Ramos (cell line): Measurements from ENCODE around the gene COX8A.
"Not testable (repeated sequence)": the region's sequence is repeated elsewhere in the genome, so short reads cannot be mapped to it uniquely, and the experiment has no call there.

Source experiments
- in situ Hi-C: fragments of 300-500 bp; cut with MboI; formaldehyde crosslinking; loops from one replicate; pipeline ENCODE4 v1.14.3; 2022; ENCODE audit warnings: low sequenced_read_pairs; ENCODE audit not compliant: unreplicated experiment

The COX8A gene, protein sequence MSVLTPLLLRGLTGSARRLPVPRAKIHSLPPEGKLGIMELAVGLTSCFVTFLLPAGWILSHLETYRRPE

GRCh38 chr11:63974259-63975143, at the start of gene COX8A:
Gene COX8A (plus strand): TSS chr11:63974620. CDS start chr11:63974681, 61 bp downstream.
- in situ Hi-C loops, result no loop called here

DNA sequence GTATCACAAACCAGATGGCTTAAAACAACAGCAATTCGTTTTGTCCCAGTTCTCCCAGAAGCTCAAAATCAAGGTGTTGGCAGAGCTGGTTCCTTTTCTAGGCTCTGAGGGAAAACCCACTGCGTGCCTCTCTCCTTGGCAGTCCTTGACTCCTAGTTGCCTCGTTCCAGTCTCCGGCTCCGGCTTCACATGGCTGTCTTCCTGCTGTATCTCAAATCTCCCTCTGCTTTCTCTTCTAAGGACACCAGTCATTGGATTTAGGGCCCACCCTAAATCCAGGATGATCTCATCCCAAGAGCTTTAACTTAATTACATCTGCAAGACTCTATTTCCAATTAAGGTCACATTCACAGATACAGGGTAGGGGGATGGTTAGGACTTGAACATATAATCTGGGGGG, 44.8 kb upstream of the COX8A start:
- in situ Hi-C loops, result no loop called here

GRCh38 chr11:63931045-63931444, 43.4 kb upstream of the COX8A start:
- in situ Hi-C loops, result no loop called here

- in situ Hi-C loops, result no loop called here
Measured at GRCh38 chr11:63931876-63932275, 42.5 kb upstream of the COX8A start.

- in situ Hi-C loops, result no loop called here
Measured at GRCh38 chr11:63933459-63933858, 41.0 kb upstream of the COX8A start.

- in situ Hi-C loops, result no loop called here
Measured at GRCh38 chr11:63937713-63938478, 36.5 kb upstream of the COX8A start.

DNA sequence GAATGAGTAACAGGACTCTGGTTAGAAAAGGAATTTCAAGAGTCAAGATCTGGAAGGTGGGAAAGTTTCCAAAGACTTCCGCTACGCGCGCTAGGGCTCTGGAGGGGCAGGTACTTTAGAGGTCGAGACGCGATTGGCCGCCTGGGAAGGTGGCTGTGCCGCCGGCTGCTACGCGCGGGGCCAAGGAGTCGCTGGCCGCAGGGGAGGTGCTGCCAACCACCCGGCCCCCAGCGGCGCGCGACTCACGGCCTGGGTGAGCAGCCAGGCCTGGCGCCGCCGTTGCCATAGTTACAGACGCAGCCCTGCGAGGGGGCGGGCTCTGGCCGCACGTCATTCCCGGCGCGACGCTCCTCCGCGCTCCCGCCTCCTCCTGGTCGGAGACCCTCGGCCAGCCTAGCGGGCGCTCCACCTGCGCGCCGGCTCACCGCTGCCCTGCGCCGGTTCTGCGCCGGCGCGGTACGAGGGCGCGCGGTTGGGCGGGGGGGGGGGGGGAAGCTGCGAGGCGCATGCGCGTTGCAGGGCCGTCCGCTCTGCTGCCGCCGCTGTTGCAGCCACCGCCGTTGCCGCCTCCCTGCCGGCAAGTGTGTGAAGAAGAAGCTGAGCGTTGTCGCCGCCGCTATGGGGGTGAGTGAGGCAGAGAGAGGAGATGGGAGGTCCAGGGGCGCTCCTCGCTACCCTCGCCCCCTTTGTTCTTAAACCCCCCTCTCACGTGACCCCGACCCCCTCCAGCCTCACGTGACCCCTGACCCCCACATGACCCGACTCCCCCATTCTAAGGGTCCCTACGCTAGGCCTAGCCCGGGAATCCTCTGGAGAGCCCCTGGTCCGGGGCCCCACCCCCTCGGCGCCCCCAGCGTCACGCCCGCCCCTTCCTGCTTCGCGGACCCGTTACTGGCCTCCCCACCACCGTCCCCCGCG, 35.7 kb upstream of the COX8A start, which contains the start of gene NAA40:
Gene NAA40, plus strand, starts transcription at position 524 of the 918 bp plus-strand sequence. Its CDS starts 95 bp downstream, at position 619.
- in situ Hi-C loops, result no loop called here

GRCh38 chr11:63939397-63939891, 35.0 kb upstream of the COX8A start:
- in situ Hi-C loops, result no loop called here

DNA sequence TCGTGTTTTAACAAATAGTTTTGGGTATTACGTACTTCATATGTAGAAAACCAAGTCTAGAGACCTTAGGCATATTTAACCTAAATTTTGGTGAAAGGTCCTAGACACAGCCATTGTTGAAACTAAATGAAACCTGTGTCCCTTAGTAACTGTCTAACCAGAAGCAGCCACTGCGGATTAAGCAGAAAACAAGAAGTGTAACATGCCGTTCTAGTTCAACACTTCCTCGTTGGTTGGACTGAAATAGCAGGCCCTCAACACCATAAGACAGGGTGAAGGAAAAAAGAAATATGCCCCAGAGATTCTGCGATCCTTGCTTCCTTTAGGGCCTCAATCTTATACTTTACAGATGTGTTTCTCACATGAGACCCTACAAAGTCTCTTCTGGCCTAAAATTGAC, 33.6 kb upstream of the COX8A start:
- in situ Hi-C loops, result no loop called here

- in situ Hi-C loops, result no loop called here
Measured at GRCh38 chr11:63941901-63942300, 32.5 kb upstream of the COX8A start.

DNA sequence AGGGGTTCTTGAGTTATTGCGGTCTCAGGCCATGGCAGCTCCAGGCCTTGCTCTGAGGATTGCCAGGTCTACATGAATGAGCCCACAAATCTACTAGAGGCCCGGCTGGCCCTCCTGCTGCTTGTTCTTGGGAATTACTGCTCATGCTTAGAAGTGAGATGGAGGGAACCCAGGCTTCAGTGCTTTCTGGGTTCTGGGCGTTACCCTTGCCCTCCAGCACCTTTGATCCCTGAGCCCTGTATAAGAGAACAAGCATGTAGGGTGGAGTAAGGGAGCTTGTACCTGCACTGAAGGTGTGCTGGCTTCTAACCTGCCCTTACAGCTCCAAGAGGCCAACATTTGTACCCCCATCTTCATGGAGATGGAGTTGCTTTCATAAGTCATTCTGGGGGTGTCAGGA, 31.6 kb upstream of the COX8A start:
- in situ Hi-C loops, result no loop called here

DNA sequence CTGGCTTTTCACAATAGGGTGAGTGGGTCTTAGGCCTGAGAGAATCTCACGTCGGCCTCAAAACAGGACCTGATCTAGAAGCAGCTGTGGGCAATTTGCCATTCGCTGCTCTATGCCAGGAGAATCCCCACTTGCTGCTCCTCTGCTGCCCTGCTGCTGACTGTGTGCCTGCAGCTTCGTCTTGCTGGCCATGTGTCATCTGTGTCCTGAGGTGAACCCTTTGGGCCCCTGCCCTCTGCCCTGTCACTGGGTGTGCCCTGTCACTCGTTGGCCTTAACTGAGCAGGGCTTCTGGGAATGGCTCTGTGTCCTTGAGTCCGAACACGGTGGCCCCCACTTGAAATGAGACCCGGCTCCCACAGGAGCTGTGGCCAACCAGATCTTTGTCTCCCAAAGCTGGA, 29.4 kb upstream of the COX8A start:
- in situ Hi-C loops, result no loop called here

DNA sequence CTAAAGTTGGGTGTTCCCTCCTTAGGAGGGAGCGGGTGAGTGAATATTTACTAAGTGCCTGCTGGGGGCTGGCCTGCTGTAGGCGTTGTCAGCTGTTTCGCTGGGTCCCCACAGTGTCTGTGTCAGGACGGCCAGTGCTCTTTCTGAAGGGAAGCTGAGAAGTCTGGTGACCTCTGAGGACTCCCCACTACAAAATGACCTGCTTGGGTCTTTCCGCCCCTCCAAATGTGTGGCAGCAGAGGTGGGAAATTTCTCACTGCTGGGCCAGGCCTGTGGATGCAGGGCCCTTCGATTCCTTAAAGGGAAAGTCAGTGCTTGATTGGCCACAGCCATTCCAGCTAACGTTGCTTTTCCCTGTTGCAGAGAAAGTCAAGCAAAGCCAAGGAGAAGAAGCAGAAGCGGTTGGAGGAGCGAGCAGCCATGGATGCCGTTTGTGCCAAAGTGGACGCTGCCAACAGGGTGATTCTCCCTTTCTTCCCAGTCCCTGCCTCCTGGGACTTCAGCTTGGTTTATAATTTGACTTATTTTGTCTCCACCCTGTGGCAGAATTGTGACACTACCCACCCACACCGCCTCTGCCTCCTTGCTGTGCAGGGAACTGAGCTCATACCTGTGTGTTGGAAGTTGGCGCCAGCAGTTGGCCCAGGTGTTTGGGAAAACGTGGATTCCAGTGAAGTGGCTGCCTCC, 28.8 kb upstream of the COX8A start:
- in situ Hi-C loops, result no loop called here

- in situ Hi-C loops, result no loop called here
Measured at GRCh38 chr11:63951779-63952536, 22.5 kb upstream of the COX8A start.

DNA sequence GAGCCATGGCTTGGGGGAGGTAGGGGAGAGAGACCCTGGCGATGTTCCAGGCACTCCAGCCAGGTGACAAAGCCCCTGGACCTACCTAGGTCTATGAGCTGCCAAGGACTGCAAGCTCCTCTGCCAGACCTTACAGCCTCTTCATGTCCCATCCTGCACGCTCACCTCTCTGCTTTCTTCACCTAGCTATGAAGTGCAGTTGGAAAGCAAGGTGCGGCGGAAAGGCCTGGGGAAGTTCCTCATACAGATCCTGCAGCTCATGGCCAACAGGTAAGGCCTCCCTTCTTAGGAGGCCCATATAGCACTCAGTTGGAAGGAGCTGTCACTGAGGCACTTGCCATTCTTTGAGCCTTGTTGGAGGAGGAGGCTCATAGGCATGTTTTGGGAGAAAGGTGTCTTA, 21.9 kb upstream of the COX8A start:
- in situ Hi-C loops, result no loop called here

GRCh38 chr11:63958008-63958407, 16.4 kb upstream of the COX8A start:
- in situ Hi-C loops, result no loop called here

GRCh38 chr11:63961608-63962412, 12.6 kb upstream of the COX8A start:
- in situ Hi-C loops, result no loop called here

DNA sequence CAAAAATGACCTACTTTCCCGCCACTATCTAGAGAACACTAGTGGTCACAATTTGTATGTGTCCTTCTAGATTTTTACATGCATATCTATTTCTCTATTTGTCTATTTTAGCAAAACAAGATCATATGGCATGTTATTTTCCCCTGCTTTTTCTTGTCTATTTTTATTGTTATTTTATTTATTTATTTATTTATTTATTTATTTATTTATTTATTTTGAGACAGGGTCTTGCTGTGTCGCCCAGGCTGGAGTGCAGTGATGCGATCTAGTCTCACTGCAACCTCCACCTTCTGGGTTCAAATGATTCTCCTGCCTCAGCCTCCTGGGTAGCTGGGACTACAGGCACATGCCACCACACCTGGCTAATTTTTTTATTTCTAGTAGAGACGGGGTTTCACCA, 10.5 kb upstream of the COX8A start:
- in situ Hi-C loops, result not testable (repeated sequence)
